Measurements from ENCODE around the gene RBM15. TPM values are rescaled to one million over a fixed set of nuclear protein-coding genes. Genes with fewer than 3 reads are reported as not detected.

The RBM15 gene
- total and polyA plus RNA-seq, 2 donors (not counting 3 experiments of a cell fraction or from before 2014, with no cell fraction given): 8.5 to 29.5 TPM

DNA sequence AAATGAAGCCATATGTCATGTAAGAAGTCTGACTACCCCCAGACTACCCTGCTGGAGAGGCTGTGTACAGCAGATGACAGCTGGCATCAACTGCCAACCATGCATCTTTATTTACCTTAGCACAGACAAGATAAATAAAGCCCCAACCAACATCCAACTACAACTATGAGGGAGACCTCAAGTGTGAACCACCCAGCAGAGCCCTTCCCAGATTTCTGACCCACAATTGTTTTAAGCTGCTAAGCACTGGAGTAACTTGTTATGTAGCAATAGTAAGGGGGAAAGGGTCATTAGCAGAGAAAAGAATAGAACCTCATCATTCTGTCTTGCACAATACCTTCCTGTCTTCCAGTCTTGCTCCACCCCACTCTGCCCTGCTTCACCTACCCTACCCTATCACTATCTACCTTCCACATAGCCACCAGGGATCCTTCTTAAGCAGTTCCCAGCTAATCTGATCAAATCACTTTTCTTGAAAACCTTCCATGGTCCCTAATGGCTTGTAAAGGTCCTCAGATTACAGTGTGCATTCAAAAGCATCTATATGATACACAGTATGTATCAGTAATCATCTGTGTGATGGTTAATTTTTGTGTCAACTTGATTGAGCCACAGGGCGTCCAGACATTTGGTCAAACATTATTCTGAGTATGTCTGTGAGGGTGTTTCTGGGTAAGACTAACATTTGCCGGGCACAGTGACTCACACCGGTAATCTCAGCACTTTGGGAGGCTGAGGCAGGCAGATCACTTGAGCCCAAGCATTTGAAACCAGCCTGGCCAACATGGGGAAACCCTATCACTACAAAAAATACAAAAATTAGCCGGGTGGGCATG is 19.6 kb upstream of the RBM15 start:
- ChIA-PET CTCF (interaction anchor here (1.2 to 23.0 kb wide), 4 partner anchors 9 to 177 kb away, joined by 4 to 1577 read pairs (median 27); partner anchors contain the start of gene KCNC4), POLR2A (no interaction called here)
- Histone ChIP-seq H4K20me1 (replicated peaks; ENCODE audit: control insufficient read depth, extremely low read depth, insufficient read depth, low read length) (no peaks in the 10 kb centered on the region), H3K9me3 (replicated peaks; ENCODE audit: control insufficient read depth, insufficient read depth, low read length) (no peaks in the 10 kb centered on the region), H3K27me3 (ENCODE audit: control insufficient read depth in 2 of 2, insufficient read depth in 2 of 2, low read length in 2 of 2) (no peaks in the 10 kb centered on the region), H3K4me3 (replicated peaks in 1 of 3; ENCODE audit: insufficient read depth in 1 of 3, low read depth in 1 of 3, low read length in 3 of 3) (no peak overlapping the region), H2AFZ (ENCODE audit: low read depth, low read length) (no peak overlapping the region), H3K9me1 (replicated peaks; ENCODE audit: control insufficient read depth, extremely low read depth, insufficient read depth, low read length) (no peaks in the 10 kb centered on the region), H3K9ac (replicated peaks; ENCODE audit: extremely low read depth, insufficient read depth, low read length) (no peak overlapping the region), H3K36me3 (ENCODE audit: control insufficient read depth in 2 of 2, extremely low read depth in 1 of 2, insufficient read depth in 2 of 2, low read length in 2 of 2) (no peaks in the 10 kb centered on the region), H3K4me2 (ENCODE audit: insufficient read depth, low read length) (no peak overlapping the region), H3K4me1 (ENCODE audit: control insufficient read depth, extremely low read depth, insufficient read depth, low read length) (no peaks in the 10 kb centered on the region), H3K27ac (ENCODE audit: insufficient read depth, low read depth, low read length) (no peak overlapping the region), H3K79me2 (ENCODE audit: control insufficient read depth, insufficient read depth, low read length) (no peaks in the 10 kb centered on the region)
- dilution Hi-C loops (cut with MboI; ENCODE audit: extremely low pct_ligation_motif_present, low sequenced_read_pairs) (no loop called here), intact Hi-C loops (cut with micrococcal nuclease) (no loop called here)
- BruUV-seq (replicated peaks): no TSS peak
- no peak for FAIRE-seq
- TF ChIP-seq, protein P1, sequence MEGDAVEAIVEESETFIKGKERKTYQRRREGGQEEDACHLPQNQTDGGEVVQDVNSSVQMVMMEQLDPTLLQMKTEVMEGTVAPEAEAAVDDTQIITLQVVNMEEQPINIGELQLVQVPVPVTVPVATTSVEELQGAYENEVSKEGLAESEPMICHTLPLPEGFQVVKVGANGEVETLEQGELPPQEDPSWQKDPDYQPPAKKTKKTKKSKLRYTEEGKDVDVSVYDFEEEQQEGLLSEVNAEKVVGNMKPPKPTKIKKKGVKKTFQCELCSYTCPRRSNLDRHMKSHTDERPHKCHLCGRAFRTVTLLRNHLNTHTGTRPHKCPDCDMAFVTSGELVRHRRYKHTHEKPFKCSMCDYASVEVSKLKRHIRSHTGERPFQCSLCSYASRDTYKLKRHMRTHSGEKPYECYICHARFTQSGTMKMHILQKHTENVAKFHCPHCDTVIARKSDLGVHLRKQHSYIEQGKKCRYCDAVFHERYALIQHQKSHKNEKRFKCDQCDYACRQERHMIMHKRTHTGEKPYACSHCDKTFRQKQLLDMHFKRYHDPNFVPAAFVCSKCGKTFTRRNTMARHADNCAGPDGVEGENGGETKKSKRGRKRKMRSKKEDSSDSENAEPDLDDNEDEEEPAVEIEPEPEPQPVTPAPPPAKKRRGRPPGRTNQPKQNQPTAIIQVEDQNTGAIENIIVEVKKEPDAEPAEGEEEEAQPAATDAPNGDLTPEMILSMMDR (IDR thresholded peaks at IDR 0.05; ENCODE audit: extremely low read depth in 1 of 2, insufficient read depth in 1 of 2, low read depth in 1 of 2, low read length in 2 of 2): no peak
- no peak for DNase-seq (ENCODE audit: low read depth, low spot score)

GRCh38 chr1:110320168-110320518 is 19.0 kb upstream of the RBM15 start:
- ChIA-PET POLR2A (no interaction called here), CTCF (interaction anchor here (1.2 to 6.1 kb wide), 5 partner anchors 8 to 176 kb away, joined by 3 to 34 read pairs (median 12); no protein-coding TSS in a partner anchor)
- no peaks in the 10 kb centered on the region for H4K20me1 ChIP-seq (replicated peaks; ENCODE audit: control insufficient read depth, extremely low read depth, insufficient read depth, low read length)
- no peak overlapping the region for H3K27ac ChIP-seq (ENCODE audit: insufficient read depth, low read depth, low read length)
- H3K9ac ChIP-seq (replicated peaks; ENCODE audit: extremely low read depth, insufficient read depth, low read length): no peak overlapping the region
- no peaks in the 10 kb centered on the region for H3K4me1 ChIP-seq (ENCODE audit: control insufficient read depth, extremely low read depth, insufficient read depth, low read length)
- BruUV-seq (replicated peaks): no TSS peak
- intact Hi-C loops (cut with micrococcal nuclease): no loop called here
- H3K27me3 ChIP-seq (ENCODE audit: control insufficient read depth in 2 of 2, insufficient read depth in 2 of 2, low read length in 2 of 2): no peaks in the 10 kb centered on the region
- H3K9me1 ChIP-seq (replicated peaks; ENCODE audit: control insufficient read depth, extremely low read depth, insufficient read depth, low read length): no peaks in the 10 kb centered on the region
- no peak overlapping the region for H2AFZ ChIP-seq (ENCODE audit: low read depth, low read length)
- H3K4me2 ChIP-seq (ENCODE audit: insufficient read depth, low read length): no peak overlapping the region
- no peaks in the 10 kb centered on the region for H3K79me2 ChIP-seq (ENCODE audit: control insufficient read depth, insufficient read depth, low read length)
- dilution Hi-C loops (cut with MboI; ENCODE audit: extremely low pct_ligation_motif_present, low sequenced_read_pairs): no loop called here
- FAIRE-seq (no peak), DNase-seq (ENCODE audit: low read depth, low spot score) (no peak)
- no peaks in the 10 kb centered on the region for H3K36me3 ChIP-seq (ENCODE audit: control insufficient read depth in 2 of 2, extremely low read depth in 1 of 2, insufficient read depth in 2 of 2, low read length in 2 of 2)
- no peaks in the 10 kb centered on the region for H3K9me3 ChIP-seq (replicated peaks; ENCODE audit: control insufficient read depth, insufficient read depth, low read length)
- H3K4me3 ChIP-seq (replicated peaks in 1 of 3; ENCODE audit: insufficient read depth in 1 of 3, low read depth in 1 of 3, low read length in 3 of 3): no peak overlapping the region
- TF ChIP-seq, protein P1 (IDR thresholded peaks at IDR 0.05; ENCODE audit: extremely low read depth in 1 of 2, insufficient read depth in 1 of 2, low read depth in 1 of 2, low read length in 2 of 2): no peak
- no peak for TF ChIP-seq EZH2 (IDR thresholded peaks at IDR 0.05; ENCODE audit: borderline replicate concordance, low read depth, low read length, severe bottlenecking)
- TF ChIP-seq, protein P2, sequence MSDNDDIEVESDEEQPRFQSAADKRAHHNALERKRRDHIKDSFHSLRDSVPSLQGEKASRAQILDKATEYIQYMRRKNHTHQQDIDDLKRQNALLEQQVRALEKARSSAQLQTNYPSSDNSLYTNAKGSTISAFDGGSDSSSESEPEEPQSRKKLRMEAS (IDR thresholded peaks at IDR 0.05; ENCODE audit: insufficient read depth, insufficient read length): no peak
- TF ChIP-seq POLR2AphosphoS5 (IDR thresholded peaks at IDR 0.05; ENCODE audit: insufficient read depth, low read depth, low read length): no peak
- no peak for TF ChIP-seq GATA2 (IDR thresholded peaks at IDR 0.05; ENCODE audit: insufficient read depth, insufficient read length, low read depth, low read length)
- no peak for TF ChIP-seq FOS (IDR thresholded peaks at IDR 0.05; ENCODE audit: borderline replicate concordance, insufficient read depth, low read length)
- TF ChIP-seq MYC (IDR thresholded peaks at IDR 0.05; ENCODE audit: low read depth, low read length): no peak
- TF ChIP-seq JUN (IDR thresholded peaks at IDR 0.05; ENCODE audit: borderline replicate concordance, insufficient read depth, insufficient read length, low read depth): no peak
- TF ChIP-seq POLR2A (IDR thresholded peaks at IDR 0.05; ENCODE audit: low read depth, low read length): no peak

Measured in endothelial cell of umbilical vein (primary cell).